SK-N-SH (cell line): Measurements from ENCODE around the gene MRTFB. TPM values are rescaled to one million over a fixed set of nuclear protein-coding genes. Genes with fewer than 3 reads are reported as not detected.
A peak's percentile ranks its signal among the peaks of the same experiment; 100 is the strongest.

Experiments used
- CTCF ChIA-PET: fragments of 300-600, 350-600 bp; formaldehyde crosslinking; extraction: SDS; loops from one replicate; lab custom pipeline; 2021; lab: Yijun Ruan, JAX
- POLR2A ChIA-PET: fragments of 350-600 bp; sonication (Branson Sonifier 250); formaldehyde crosslinking; extraction: SDS; loops from one replicate; lab custom pipeline; 2020; ENCODE audit warnings: antibody characterized with exemption, inconsistent platforms; lab: Yijun Ruan, JAX
- DNase-seq: peaks from one replicate; pipeline ENCODE4 v3.0.0; 2012
- H2AFZ ChIP-seq: fragments of 200-600 bp; sonication (generic); 2 replicates; pipeline ENCODE4 v1.8.1; 2016; ENCODE audit warnings: antibody characterized with exemption, mild to moderate bottlenecking, low read depth
- H3F3A ChIP-seq: fragments of 200-600 bp; sonication (generic); replicated peaks from 2 replicates; pipeline ENCODE3; 2016; ENCODE audit warnings: antibody characterized with exemption, mild to moderate bottlenecking; ENCODE audit not compliant: insufficient read depth
- H3K27ac ChIP-seq, 2 experiments: fragments of 200-500 bp in 1 of 2; fragments of 200-600 bp in 1 of 2; sonication (Bioruptor generic) in 1 of 2; sonication (generic), shearing (Covaris generic) in 1 of 2; 2 replicates each; pipeline versions ENCODE4 v1.5.1 to v1.6.1; 2014 to 2016; ENCODE audit warnings: low read depth in 2 of 2, inconsistent platforms in 1 of 2, low read length in 1 of 2, mild to moderate bottlenecking in 1 of 2, mixed read lengths in 1 of 2
- H3K27me3 ChIP-seq: fragments of 200-600 bp; sonication (generic), shearing (Covaris generic); 2 replicates; pipeline ENCODE4 v1.6.1; 2016; ENCODE audit warnings: mixed run types; ENCODE audit not compliant: insufficient read depth
- H3K36me3 ChIP-seq, 2 experiments: fragments of 200-500 bp in 1 of 2; fragments of 200-600 bp in 1 of 2; sonication (Bioruptor generic) in 1 of 2; sonication (generic) in 1 of 2; replicated peaks in 1 of 2; 2 replicates each; pipeline versions ENCODE3 to v1.5.1; 2014 to 2016; ENCODE audit warnings: low read length in 1 of 2, mild to moderate bottlenecking in 1 of 2; ENCODE audit not compliant: insufficient read depth in 2 of 2, control insufficient read depth in 1 of 2
- H3K4me1 ChIP-seq, 2 experiments: fragments of 200-500 bp in 1 of 2; fragments of 200-600 bp in 1 of 2; sonication (Bioruptor generic) in 1 of 2; sonication (generic), shearing (Covaris generic) in 1 of 2; 2 replicates each; pipeline versions ENCODE4 v1.5.1 to v1.6.1; 2014 to 2016; ENCODE audit warnings: low read depth in 1 of 2, low read length in 1 of 2, mixed run types in 1 of 2; ENCODE audit not compliant: insufficient read depth in 2 of 2, control insufficient read depth in 1 of 2
- H3K4me2 ChIP-seq: fragments of 200-600 bp; sonication (generic), shearing (Covaris generic); 2 replicates; pipeline ENCODE4 v1.6.1; 2017; ENCODE audit warnings: mixed run types
- H3K4me3 ChIP-seq, 2 experiments: fragments of 200-500 bp in 1 of 2; fragments of 200-600 bp in 1 of 2; sonication (Bioruptor generic) in 1 of 2; sonication (generic), shearing (Covaris generic) in 1 of 2; 2 replicates each; pipeline versions ENCODE4 v1.5.1 to v1.8.1; 2014 to 2016; ENCODE audit warnings: low read depth in 2 of 2, inconsistent platforms in 1 of 2, low read length in 1 of 2, mild to moderate bottlenecking in 1 of 2, mixed read lengths in 1 of 2, moderate library complexity in 1 of 2
- H3K79me2 ChIP-seq: fragments of 200-600 bp; sonication (generic); 2 replicates; pipeline ENCODE4 v1.8.1; 2017; ENCODE audit warnings: mild to moderate bottlenecking; ENCODE audit not compliant: insufficient read depth
- H3K9ac ChIP-seq: fragments of 200-600 bp; sonication (generic); 2 replicates; pipeline ENCODE4 v1.6.1; 2017; ENCODE audit warnings: mixed run types
- H3K9me2 ChIP-seq: fragments of 200-600 bp; sonication (generic); 2 replicates; pipeline ENCODE4 v1.6.1; 2017; ENCODE audit warnings: mixed run types
- H3K9me3 ChIP-seq: fragments of 200-600 bp; sonication (generic); 2 replicates; pipeline ENCODE4 v1.6.1; 2017; ENCODE audit warnings: mixed run types, mild to moderate bottlenecking, moderate library complexity
- H4K20me1 ChIP-seq: fragments of 200-600 bp; sonication (generic); 2 replicates; pipeline ENCODE4 v1.6.1; 2017; ENCODE audit warnings: mild to moderate bottlenecking, mixed run types; ENCODE audit not compliant: insufficient read depth
- CHD2 ChIP-seq: fragments of 150-350 bp; IDR thresholded peaks from 2 replicates; pipeline ENCODE4 v1.6.1; 2018; ENCODE audit warnings: low read length; ENCODE audit not compliant: partially characterized antibody
- ELF1 ChIP-seq: IDR thresholded peaks from 2 replicates; pipeline ENCODE4 v1.4.0; 2012
- EP300 ChIP-seq, 2 experiments: IDR thresholded peaks; 2 replicates each; pipeline versions ENCODE4 v1.4.0 to v1.6.1; 2012; ENCODE audit warnings: borderline replicate concordance in 1 of 2, low read depth in 1 of 2, low read length in 1 of 2
- GABPA ChIP-seq: IDR thresholded peaks from 2 replicates; pipeline ENCODE4 v1.4.0; 2012; ENCODE audit warnings: low read depth, mild to moderate bottlenecking
- IRF3 ChIP-seq: fragments of 150-350 bp; IDR thresholded peaks from 2 replicates; pipeline ENCODE4 v1.6.1; 2016; ENCODE audit warnings: mild to moderate bottlenecking, low read depth, low read length
- JUND ChIP-seq: IDR thresholded peaks from 2 replicates; pipeline ENCODE4 v1.4.0; 2012
- RAD21 ChIP-seq: IDR thresholded peaks from 2 replicates; pipeline ENCODE4 v1.6.1; 2012; ENCODE audit warnings: mild to moderate bottlenecking, low read length
- RFX5 ChIP-seq: IDR thresholded peaks from 2 replicates; pipeline ENCODE4 v1.6.1; 2012; ENCODE audit warnings: mild to moderate bottlenecking, improper control_type of control experiment, low read length
- YY1 ChIP-seq: IDR thresholded peaks from 2 replicates; pipeline ENCODE4 v1.4.0; 2012; ENCODE audit warnings: low read depth, mild to moderate bottlenecking
- ZBTB33 ChIP-seq: IDR thresholded peaks from 2 replicates; pipeline ENCODE4 v1.4.0; 2012; ENCODE audit warnings: low read depth, borderline replicate concordance
- WGBS: methylation state at CpG from one replicate; pipeline ENCODE4 v1.1.6; 2017; ENCODE audit warnings: low lambda C conversion rate; 5-methylcytosine and 5-hydroxymethylcytosine counted together
- polyA plus RNA-seq, 3 experiments: library from polyadenylated mRNA; depleted of rRNA; stranded (reverse); fragments of >200 nt; gene quantifications; 2 replicates each; pipeline ENCODE4 v1.2.3, GENCODE V29; 2012
- TF ChIP-seq, protein P1 (sequence below): fragments of 150-350 bp; IDR thresholded peaks from 2 replicates; pipeline ENCODE4 v1.6.1; 2017; ENCODE audit warnings: antibody characterized with exemption, low read length, low read depth, borderline replicate concordance

MRTFB gene
- polyA plus RNA-seq, 1 of the 3 experiments (the other 2 are of a cell fraction): 3.3 TPM

DNA sequence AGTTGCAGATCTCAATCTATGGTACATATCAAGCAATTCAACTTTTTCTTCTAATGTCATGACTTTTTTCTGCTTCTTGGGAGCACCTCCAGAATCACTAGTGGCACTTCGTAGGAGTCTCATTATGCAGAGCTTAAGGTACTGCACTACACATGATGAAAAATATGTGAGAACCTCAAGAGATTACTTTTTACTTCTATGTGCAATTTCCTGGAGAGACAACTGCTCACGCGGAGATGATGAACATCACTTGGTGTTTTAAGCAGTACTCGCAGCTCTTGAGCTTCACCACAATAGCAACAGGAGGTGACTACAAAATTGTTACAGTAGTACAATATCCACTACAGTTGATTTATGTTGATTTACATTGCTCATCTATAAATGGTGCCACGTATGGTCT lies 79.7 kb downstream of the MRTFB start:
- H3K36me3 ChIP-seq: no peaks in the 10 kb centered on the region
- no peak overlapping the region for H3K9ac ChIP-seq
- H3K4me2 ChIP-seq: no peak overlapping the region
- H3K27me3 ChIP-seq: no peaks in the 10 kb centered on the region
- no peaks in the 10 kb centered on the region for H3K79me2 ChIP-seq
- 97% methylated on average over 5 of the region's 5 CpGs for WGBS
- no peak overlapping the region for H3K4me3 ChIP-seq
- no peaks in the 10 kb centered on the region for H3F3A ChIP-seq
- 0 out of 4 replicates have a peak, but pooled peaks cover 0 to 8% of the 10 kb centered on the region in 2 experiments for H3K4me1 ChIP-seq
- TF ChIP-seq YY1 (no peak), CHD2 (no peak), RFX5 (no peak)
- TF ChIP-seq, protein P1, sequence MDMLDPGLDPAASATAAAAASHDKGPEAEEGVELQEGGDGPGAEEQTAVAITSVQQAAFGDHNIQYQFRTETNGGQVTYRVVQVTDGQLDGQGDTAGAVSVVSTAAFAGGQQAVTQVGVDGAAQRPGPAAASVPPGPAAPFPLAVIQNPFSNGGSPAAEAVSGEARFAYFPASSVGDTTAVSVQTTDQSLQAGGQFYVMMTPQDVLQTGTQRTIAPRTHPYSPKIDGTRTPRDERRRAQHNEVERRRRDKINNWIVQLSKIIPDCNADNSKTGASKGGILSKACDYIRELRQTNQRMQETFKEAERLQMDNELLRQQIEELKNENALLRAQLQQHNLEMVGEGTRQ: no peak
- no peak for DNase-seq
- no peak overlapping the region for H2AFZ ChIP-seq
- no peaks in the 10 kb centered on the region for H3K9me2 ChIP-seq
- no peaks in the 10 kb centered on the region for H4K20me1 ChIP-seq
- H3K9me3 ChIP-seq: no peaks in the 10 kb centered on the region
- ChIA-PET POLR2A (no interaction called here), CTCF (interaction anchor here (1.0 to 1.5 kb wide), 2 partner anchors 36 to 99 kb away, joined by 3 to 4 read pairs; no protein-coding TSS in a partner anchor)
- no peak overlapping the region for H3K27ac ChIP-seq

DNA sequence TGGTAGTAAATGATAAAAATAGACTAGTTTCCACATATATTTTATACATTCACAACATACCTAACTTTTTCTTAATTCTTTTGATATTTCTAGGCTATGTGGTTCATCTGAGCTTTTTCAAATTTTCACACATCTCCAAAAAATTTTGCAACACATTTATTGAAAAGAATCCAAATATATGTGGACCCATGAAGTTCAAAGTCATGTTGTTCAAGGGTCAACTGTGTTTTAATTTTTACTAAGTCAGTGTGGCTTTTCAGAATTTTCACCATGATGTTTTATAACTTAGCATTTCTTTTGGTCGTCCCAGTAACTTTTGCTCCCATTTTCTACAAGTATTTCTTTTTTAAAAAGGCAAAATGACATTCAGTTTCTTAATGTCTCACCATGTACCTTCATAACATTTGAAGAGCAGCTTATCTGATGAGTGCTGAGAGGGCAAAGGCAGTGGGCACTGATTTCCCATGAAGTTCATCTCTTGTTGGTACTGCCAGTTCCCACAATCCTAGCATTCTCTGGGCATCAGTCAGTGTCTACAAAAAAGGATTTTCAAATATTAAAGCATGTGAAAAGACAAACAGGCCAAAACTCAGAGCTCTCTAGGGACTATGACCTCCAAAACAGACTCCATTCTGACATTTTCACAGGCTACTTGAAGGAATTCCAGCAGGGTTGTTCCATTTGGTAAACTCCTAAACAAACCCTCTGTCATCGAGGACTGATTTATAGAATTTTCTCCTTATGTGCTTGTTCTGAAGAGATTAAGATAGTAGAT lies 80.3 kb downstream of the MRTFB start:
- DNase-seq: no peak
- POLR2A ChIA-PET: no interaction called here
- TF ChIP-seq GABPA: no peak
- TF ChIP-seq RFX5: no peak
- no peak for TF ChIP-seq IRF3
- TF ChIP-seq, protein P1: no peak
- no peak for TF ChIP-seq ZBTB33
- TF ChIP-seq EP300 (IDR thresholded peaks at IDR 0.05; ENCODE audit: borderline replicate concordance in 1 of 2, low read depth in 1 of 2, low read length in 1 of 2): no peak
- no peak for TF ChIP-seq ELF1
- no peak for TF ChIP-seq CHD2
- no peak for TF ChIP-seq RAD21
- no peak for TF ChIP-seq YY1
- TF ChIP-seq JUND: no peak
- TF ChIP-seq, all 33 proteins: peak for 0
- Histone ChIP-seq H3K9me3 (no peaks in the 10 kb centered on the region), H3K79me2 (no peaks in the 10 kb centered on the region), H3F3A (no peaks in the 10 kb centered on the region), H2AFZ (no peak overlapping the region), H3K9ac (no peak overlapping the region), H4K20me1 (no peaks in the 10 kb centered on the region), H3K4me1 (0 out of 4 replicates have a peak, but pooled peaks cover 0 to 8% of the 10 kb centered on the region in 2 experiments), H3K9me2 (no peaks in the 10 kb centered on the region), H3K36me3 (no peaks in the 10 kb centered on the region), H3K4me2 (no peak overlapping the region), H3K27ac (peak overlapping the region in 1 of 2 experiments; percentile 50; a peak in 2 of 4 replicates), H3K4me3 (no peak overlapping the region), H3K27me3 (no peaks in the 10 kb centered on the region)
- WGBS: 86% methylated on average over 2 of the region's 2 CpGs
- CTCF ChIA-PET: interaction anchor here (1.0 to 1.5 kb wide), 2 partner anchors 36 to 98 kb away, joined by 3 to 4 read pairs; no protein-coding TSS in a partner anchor
